Breast epithelium (tissue), 4 donors: ENCODE data around the gene CDKN2B-AS1. TPM values are rescaled to one million over a fixed set of nuclear protein-coding genes. Genes with fewer than 3 reads are reported as not detected.

Source experiments
- DNase-seq, 2 donors: peaks; one replicate each; pipeline ENCODE4 v3.0.0-alpha.2; 2019; ENCODE audit warnings: low spot score in 2 of 2
- H3K27ac ChIP-seq, 2 donors: fragments of 200-600 bp; sonication (generic) in 1 of 2; one replicate each; pipeline ENCODE4 v1.5.1; 2016 to 2019; ENCODE audit warnings: mild to moderate bottlenecking in 1 of 2
- H3K27me3 ChIP-seq, 2 donors: fragments of 200-600 bp; sonication (generic) in 1 of 2; one replicate each; pipeline versions ENCODE4 v1.5.1 to v1.6.0; 2017 to 2019; ENCODE audit warnings: control low read depth in 1 of 2, mild to moderate bottlenecking in 1 of 2
- H3K36me3 ChIP-seq: fragments of 200-600 bp; one replicate; pipeline ENCODE4 v1.5.1; 2019
- H3K4me1 ChIP-seq, 2 donors: fragments of 200-600 bp; sonication (generic); one replicate each; pipeline ENCODE4 v1.5.1; 2016 to 2019; ENCODE audit warnings: control low read depth in 1 of 2
- H3K4me3 ChIP-seq, 3 donors: fragments of 200-600 bp; sonication (generic); 1 replicate in 2 of 3; 2 replicates in 1 of 3; pipeline ENCODE4 v1.5.1; 2016 to 2019; ENCODE audit warnings: mild to moderate bottlenecking in 3 of 3, moderate library complexity in 2 of 3
- H3K9me3 ChIP-seq, 2 donors: fragments of 200-600 bp; sonication (generic) in 1 of 2; one replicate each; pipeline ENCODE4 v1.5.1; 2016 to 2019; ENCODE audit warnings: control low read depth in 1 of 2
- CTCF ChIP-seq, 3 donors: fragments of 450-650 bp; IDR thresholded peaks; one replicate each; pipeline ENCODE4 v1.5.1; 2016 to 2017; ENCODE audit warnings: antibody characterized with exemption in 3 of 3, mild to moderate bottlenecking in 3 of 3, moderate library complexity in 3 of 3
- POLR2A ChIP-seq: fragments of 450-650 bp; IDR thresholded peaks from one replicate; pipeline ENCODE4 v1.6.1; 2016; ENCODE audit warnings: antibody characterized with exemption, mild to moderate bottlenecking, moderate library complexity
- POLR2AphosphoS5 ChIP-seq, 3 donors: sonication (generic); formaldehyde crosslinking; IDR thresholded peaks; one replicate each; pipeline ENCODE4 v1.6.1; 2017; ENCODE audit warnings: antibody characterized with exemption in 3 of 3
- intact Hi-C: fragments of 100-400 bp; cut with DNase I; formaldehyde crosslinking; loops from one replicate; pipeline ENCODE4 v1.15.1; 2023; ENCODE audit warnings: low total_unique reads
- total RNA-seq, 3 donors: library from RNA; depleted of rRNA; stranded (reverse); fragments of >200 nt; gene quantifications; one replicate each; pipeline ENCODE4 v1.1.0, GENCODE V29; 2016

The CDKN2B-AS1 gene
- total RNA-seq, 3 donors from 2014 or later = 1.3 to 4.6 (median 3.2) TPM

- Histone ChIP-seq H3K27me3 (no peaks in the 10 kb centered on the region), H3K9me3 (no peaks in the 10 kb centered on the region), H3K27ac (no peak overlapping the region), H3K4me1 (no peaks in the 10 kb centered on the region), H3K4me3 (no peak overlapping the region), H3K36me3 (no peaks in the 10 kb centered on the region)
- DNase-seq = no peak
- TF ChIP-seq POLR2A = no peak
- no peak for TF ChIP-seq CTCF (IDR thresholded peaks at IDR 0.05)
- TF ChIP-seq POLR2AphosphoS5 (IDR thresholded peaks at IDR 0.05) = no peak
- intact Hi-C loops = no loop called here
Measured at GRCh38 chr9:22169243-22169642, 174.7 kb downstream of the CDKN2B-AS1 start.

GRCh38 chr9:22169727-22170503 lies 175.3 kb downstream of the CDKN2B-AS1 start:
- Histone ChIP-seq H3K9me3 (no peaks in the 10 kb centered on the region), H3K27me3 (no peaks in the 10 kb centered on the region), H3K27ac (no peak overlapping the region), H3K36me3 (no peaks in the 10 kb centered on the region), H3K4me3 (no peak overlapping the region), H3K4me1 (no peaks in the 10 kb centered on the region)
- TF ChIP-seq POLR2A (no peak), POLR2AphosphoS5 (IDR thresholded peaks at IDR 0.05) (no peak), CTCF (IDR thresholded peaks at IDR 0.05) (no peak)
- no peak for DNase-seq
- intact Hi-C loops = no loop called here

Other genes with a start within 250 kb of the CDKN2B-AS1 start
- 10 to 100 TPM; 20.8 to 40.2 (median 29.5) TPM for gene MTAP, start 192.2 kb upstream of the CDKN2B-AS1 start, total RNA-seq
- gene CDKN2A, start 399 bp upstream of the CDKN2B-AS1 start, total RNA-seq = 10 to 100 TPM in 1 of 3 donors, 1 to 10 TPM in 1, under 1 TPM in 1; 0.80 to 19.3 (median 3.5) TPM
- 10 to 100 TPM in 2 of 3 donors, 1 to 10 TPM in 1; 7.3 to 70.1 (median 18.4) TPM for gene CDKN2B, start 14.5 kb downstream of the CDKN2B-AS1 start, total RNA-seq